ENCODE results near the gene SPATA45. TPM values are rescaled to one million over a fixed set of nuclear protein-coding genes. Genes with fewer than 3 reads are reported as not detected.
A peak's percentile ranks its signal among the peaks of the same experiment; 100 is the strongest.

Gene SPATA45
- total and polyA plus RNA-seq, 2 of the 13 experiments (the other 11 are each of a cell fraction or from before 2014, with no cell fraction given), result 0.17 to 0.64 TPM

GRCh38 chr1:212858461-212859265, 11.2 kb upstream of the SPATA45 start (continued):
- TF ChIP-seq ATM (IDR thresholded peaks at IDR 0.05; ENCODE audit: borderline replicate concordance), result no peak
- TF ChIP-seq ZMYM2 (CRISPR knock-in tag; IDR thresholded peaks at IDR 0.05), result no peak
- no peak for TF ChIP-seq ELF1 (CRISPR knock-in tag; IDR thresholded peaks at IDR 0.05)
- TF ChIP-seq TCF12 (IDR thresholded peaks at IDR 0.05), result no peak
- no peak for TF ChIP-seq TCF12 (CRISPR knock-in tag; IDR thresholded peaks at IDR 0.05)
- no peak for TF ChIP-seq GLI4 (CRISPR knock-in tag; IDR thresholded peaks at IDR 0.05; ENCODE audit: borderline replicate concordance)
- TF ChIP-seq ZNF816 (CRISPR knock-in tag; IDR thresholded peaks at IDR 0.05; ENCODE audit: borderline replicate concordance), result no peak
- TF ChIP-seq ZNF143 (CRISPR knock-in tag; IDR thresholded peaks at IDR 0.05), result no peak; the same call in 1 of the 2 replicates
- TF ChIP-seq FOXJ3 (CRISPR knock-in tag; IDR thresholded peaks at IDR 0.05; ENCODE audit: borderline replicate concordance), result no peak
- TF ChIP-seq SKI (IDR thresholded peaks at IDR 0.05; ENCODE audit: partially characterized antibody), result no peak
- no peak for TF ChIP-seq U2AF2 (IDR thresholded peaks at IDR 0.05; ENCODE audit: low read depth, low read length)
- no peak for TF ChIP-seq CHD2 (IDR thresholded peaks at IDR 0.05; ENCODE audit: low read depth, low read length)
- no peak for TF ChIP-seq ZBTB3 (CRISPR knock-in tag; IDR thresholded peaks at IDR 0.05; ENCODE audit: borderline replicate concordance, low read depth)
- no peak for TF ChIP-seq ZNF678 (CRISPR knock-in tag; IDR thresholded peaks at IDR 0.05)
- TF ChIP-seq SRY (CRISPR knock-in tag; IDR thresholded peaks at IDR 0.05), result peak; percentile 72; the same call in 1 of the 2 replicates
- no peak for TF ChIP-seq ZNF567 (CRISPR knock-in tag; IDR thresholded peaks at IDR 0.05; ENCODE audit: borderline replicate concordance)
- TF ChIP-seq ZNF556 (CRISPR knock-in tag; IDR thresholded peaks at IDR 0.05; ENCODE audit: borderline replicate concordance), result no peak
- TF ChIP-seq ERF (CRISPR knock-in tag; IDR thresholded peaks at IDR 0.05), result no peak
- no peak for TF ChIP-seq KDM6A (CRISPR knock-in tag; IDR thresholded peaks at IDR 0.05; ENCODE audit: low read depth)
- TF ChIP-seq ZNF451 (CRISPR knock-in tag; IDR thresholded peaks at IDR 0.05), result no peak
- no peak for TF ChIP-seq POLR2AphosphoS2 (IDR thresholded peaks at IDR 0.05; ENCODE audit: low read depth, low read length)
- no peak for TF ChIP-seq ZMYM4 (CRISPR knock-in tag; IDR thresholded peaks at IDR 0.05)
- no peak for TF ChIP-seq FOXA1 (IDR thresholded peaks at IDR 0.05)
- TF ChIP-seq FOXA1 (CRISPR knock-in tag; IDR thresholded peaks at IDR 0.05), result no peak
- TF ChIP-seq SOX5 (CRISPR knock-in tag; IDR thresholded peaks at IDR 0.05; ENCODE audit: borderline replicate concordance), result no peak
- no peak for TF ChIP-seq ZBTB7A (CRISPR knock-in tag; IDR thresholded peaks at IDR 0.05)
- TF ChIP-seq ZNF256 (CRISPR knock-in tag; conservative IDR thresholded peaks at IDR 0.05), result no peak
- TF ChIP-seq POGZ (CRISPR knock-in tag; IDR thresholded peaks at IDR 0.05), result no peak
- no peak for TF ChIP-seq PPARG (CRISPR knock-in tag; conservative IDR thresholded peaks at IDR 0.05)
- no peak; the same call in none of the 2 replicates for TF ChIP-seq HES4 (CRISPR knock-in tag; IDR thresholded peaks at IDR 0.05; ENCODE audit: borderline replicate concordance)
- TF ChIP-seq PRMT3 (CRISPR knock-in tag; IDR thresholded peaks at IDR 0.05; ENCODE audit: borderline replicate concordance, low read depth), result no peak
- no peak for TF ChIP-seq ZMAT3 (CRISPR knock-in tag; conservative IDR thresholded peaks at IDR 0.05)
- no peak for TF ChIP-seq TERF1 (CRISPR knock-in tag; IDR thresholded peaks at IDR 0.05)
- TF ChIP-seq SMAD3 (CRISPR knock-in tag; IDR thresholded peaks at IDR 0.05), result no peak
- no peak for TF ChIP-seq THYN1 (CRISPR knock-in tag; IDR thresholded peaks at IDR 0.05; ENCODE audit: borderline replicate concordance, low read depth)

Data from HepG2 (cell line).